ENCODE results near the gene ADAMTS14. TPM values are rescaled to one million over a fixed set of nuclear protein-coding genes. Genes with fewer than 3 reads are reported as not detected.

ADAMTS14 gene
- total and polyA plus RNA-seq, 4 experiments from 2014 or later = not detected

DNA sequence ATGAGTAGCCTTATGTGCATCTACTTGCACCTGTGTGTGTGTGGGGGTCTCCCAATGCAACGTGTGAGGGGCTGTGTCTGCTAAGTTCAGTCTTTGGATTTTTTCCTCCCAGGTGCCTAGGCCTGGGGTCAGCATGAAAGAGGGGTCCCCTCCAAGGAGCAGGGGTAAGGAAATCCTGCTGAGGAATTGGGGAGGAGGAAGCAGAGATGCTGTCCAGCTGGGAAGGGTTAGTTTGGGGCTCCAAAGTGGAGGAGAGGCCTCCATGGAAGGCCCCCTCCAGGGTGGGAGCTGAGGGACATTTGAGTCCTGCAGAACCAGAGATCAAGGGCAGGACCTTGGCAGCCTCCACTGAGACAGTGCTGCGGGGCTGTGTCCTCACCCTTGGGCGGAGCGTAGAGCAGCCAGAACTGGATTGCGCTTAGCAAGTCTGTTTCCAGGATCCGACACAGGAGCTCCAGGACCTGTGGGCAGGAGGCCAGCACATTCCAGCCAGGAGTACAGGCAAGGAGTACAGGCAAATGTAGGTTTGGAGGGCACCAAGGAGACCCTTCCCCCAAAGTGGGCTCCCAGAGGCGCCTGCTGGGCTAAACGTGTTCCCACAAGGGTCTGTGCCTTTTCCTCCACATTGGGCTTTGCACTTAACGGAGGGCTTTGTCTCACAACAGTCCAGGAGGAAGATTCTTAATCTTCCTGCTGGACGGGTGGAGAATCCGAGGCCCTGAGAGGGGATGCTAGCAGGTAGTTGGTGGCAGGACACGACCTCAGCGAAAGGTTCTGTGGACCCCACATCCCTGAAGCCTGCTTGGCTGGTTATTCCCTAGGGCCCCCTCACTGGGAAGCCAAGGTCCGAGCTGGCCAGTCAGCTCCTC is 102.7 kb downstream of the ADAMTS14 start:
- Histone ChIP-seq H3K9me3 (ENCODE audit: control insufficient read depth in 1 of 2, low read length in 2 of 2) (no peaks in the 10 kb centered on the region), H3K27me3 (ENCODE audit: insufficient read depth, low read length) (no peaks in the 10 kb centered on the region), H3K27ac (ENCODE audit: low read depth, low read length) (no peak overlapping the region), H3K4me3 (ENCODE audit: low read length in 2 of 2) (no peak overlapping the region), H3K36me3 (ENCODE audit: insufficient read depth, low read length) (no peaks in the 10 kb centered on the region), H3K4me1 (ENCODE audit: insufficient read depth, low read length) (no peaks in the 10 kb centered on the region)
- H3K9me3 Mint-ChIP-seq = peaks cover 0 to 1% (median 0%) of the 10 kb centered on the region in 8 donors
- no peak for DNase-seq
- CTCF ChIA-PET (ENCODE audit: partially characterized antibody) = no interaction called here
- no peaks in the 10 kb centered on the region for H3K36me3 Mint-ChIP-seq
- intact Hi-C loops (cut with micrococcal nuclease) = no loop called here
- no peaks in the 10 kb centered on the region for H3K4me1 Mint-ChIP-seq
- H3K4me3 Mint-ChIP-seq = no peak overlapping the region
- POLR2A ChIA-PET (ENCODE audit: partially characterized antibody) = no interaction called here
- no peaks in the 10 kb centered on the region for H3K27me3 Mint-ChIP-seq
- H3K27ac Mint-ChIP-seq = no peak overlapping the region

DNA sequence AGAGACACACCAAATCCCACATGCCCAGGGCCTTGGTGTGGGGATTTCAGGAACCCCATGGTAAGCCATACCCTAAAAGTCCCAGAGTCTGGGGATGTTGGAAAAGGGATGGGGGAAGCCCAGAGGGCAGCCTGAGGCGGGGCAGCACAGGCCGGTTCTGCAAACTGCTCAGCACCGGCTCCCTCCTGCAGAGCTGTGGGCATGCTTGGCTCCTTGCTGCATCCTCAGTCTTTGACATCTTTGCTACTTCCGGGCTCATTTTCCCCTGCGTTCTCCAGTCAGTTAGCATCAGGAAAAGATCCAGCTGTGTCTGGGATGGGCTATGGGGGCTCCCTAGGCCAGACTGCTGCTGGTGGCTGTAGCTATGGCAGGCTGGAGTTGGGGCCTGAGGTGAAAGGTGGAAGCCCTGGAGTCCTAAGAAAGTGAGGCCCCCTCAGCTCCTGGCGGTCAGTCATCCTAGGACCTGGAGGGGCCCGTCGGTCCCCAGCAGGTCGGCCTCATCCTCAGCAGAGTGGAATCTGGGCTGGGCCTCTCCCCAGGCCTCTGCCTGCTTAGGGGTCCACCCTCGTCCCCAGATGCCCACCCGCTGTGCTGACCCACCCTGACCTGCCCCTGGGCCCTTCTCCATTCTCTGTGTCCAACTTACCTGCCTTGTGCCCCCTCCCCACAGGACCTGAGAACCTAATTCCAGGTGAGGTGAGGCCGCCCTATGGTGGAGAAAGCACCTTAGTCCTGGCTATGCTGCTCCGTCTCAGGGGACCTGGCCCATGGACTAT is 103.6 kb downstream of the ADAMTS14 start:
- POLR2A ChIA-PET (ENCODE audit: partially characterized antibody) = no interaction called here
- H3K27me3 ChIP-seq (ENCODE audit: insufficient read depth, low read length) = no peaks in the 10 kb centered on the region
- Mint-ChIP-seq H3K27ac (no peak overlapping the region), H3K9me3 (peaks cover 0 to 1% (median 0%) of the 10 kb centered on the region in 8 donors), H3K27me3 (no peaks in the 10 kb centered on the region), H3K36me3 (no peaks in the 10 kb centered on the region), H3K4me3 (no peak overlapping the region), H3K4me1 (no peaks in the 10 kb centered on the region)
- H3K36me3 ChIP-seq (ENCODE audit: insufficient read depth, low read length) = no peaks in the 10 kb centered on the region
- no peak overlapping the region for H3K4me3 ChIP-seq (ENCODE audit: low read length in 2 of 2)
- intact Hi-C loops (cut with micrococcal nuclease) = no loop called here
- DNase-seq = no peak
- CTCF ChIA-PET (ENCODE audit: partially characterized antibody) = no interaction called here
- no peak overlapping the region for H3K27ac ChIP-seq (ENCODE audit: low read depth, low read length)
- H3K9me3 ChIP-seq (ENCODE audit: control insufficient read depth in 1 of 2, low read length in 2 of 2) = no peaks in the 10 kb centered on the region
- no peaks in the 10 kb centered on the region for H3K4me1 ChIP-seq (ENCODE audit: insufficient read depth, low read length)

DNA sequence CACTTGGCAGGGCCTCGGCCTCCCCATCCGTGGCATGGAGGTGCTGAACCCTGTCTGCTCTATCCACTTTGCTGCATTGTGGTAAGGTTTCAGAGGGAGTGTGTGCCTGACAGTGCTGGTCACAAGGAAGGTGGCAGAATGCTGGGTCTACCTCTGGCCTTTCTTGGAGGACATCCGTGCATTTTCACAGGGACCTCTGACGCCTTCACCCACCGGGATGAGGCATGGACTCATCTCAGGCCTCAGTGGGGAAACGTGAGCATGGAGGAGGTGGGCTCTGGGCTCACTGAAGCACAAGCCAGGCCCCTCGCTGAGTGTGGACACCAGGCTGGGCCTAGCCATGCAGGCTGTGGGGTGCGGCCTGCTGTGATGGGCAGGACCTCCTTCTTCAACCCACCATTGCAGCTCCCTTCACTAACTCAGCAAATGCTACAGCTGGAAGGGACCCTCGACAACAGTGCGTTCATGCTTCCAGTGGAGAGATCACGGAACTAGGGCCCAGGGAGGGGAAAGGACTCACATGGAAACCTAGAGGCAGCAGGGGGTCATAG is 104.2 kb downstream of the ADAMTS14 start:
- intact Hi-C loops (cut with micrococcal nuclease) = no loop called here
- POLR2A ChIA-PET (ENCODE audit: partially characterized antibody) = no interaction called here
- H3K4me1 ChIP-seq (ENCODE audit: insufficient read depth, low read length) = no peaks in the 10 kb centered on the region

DNA sequence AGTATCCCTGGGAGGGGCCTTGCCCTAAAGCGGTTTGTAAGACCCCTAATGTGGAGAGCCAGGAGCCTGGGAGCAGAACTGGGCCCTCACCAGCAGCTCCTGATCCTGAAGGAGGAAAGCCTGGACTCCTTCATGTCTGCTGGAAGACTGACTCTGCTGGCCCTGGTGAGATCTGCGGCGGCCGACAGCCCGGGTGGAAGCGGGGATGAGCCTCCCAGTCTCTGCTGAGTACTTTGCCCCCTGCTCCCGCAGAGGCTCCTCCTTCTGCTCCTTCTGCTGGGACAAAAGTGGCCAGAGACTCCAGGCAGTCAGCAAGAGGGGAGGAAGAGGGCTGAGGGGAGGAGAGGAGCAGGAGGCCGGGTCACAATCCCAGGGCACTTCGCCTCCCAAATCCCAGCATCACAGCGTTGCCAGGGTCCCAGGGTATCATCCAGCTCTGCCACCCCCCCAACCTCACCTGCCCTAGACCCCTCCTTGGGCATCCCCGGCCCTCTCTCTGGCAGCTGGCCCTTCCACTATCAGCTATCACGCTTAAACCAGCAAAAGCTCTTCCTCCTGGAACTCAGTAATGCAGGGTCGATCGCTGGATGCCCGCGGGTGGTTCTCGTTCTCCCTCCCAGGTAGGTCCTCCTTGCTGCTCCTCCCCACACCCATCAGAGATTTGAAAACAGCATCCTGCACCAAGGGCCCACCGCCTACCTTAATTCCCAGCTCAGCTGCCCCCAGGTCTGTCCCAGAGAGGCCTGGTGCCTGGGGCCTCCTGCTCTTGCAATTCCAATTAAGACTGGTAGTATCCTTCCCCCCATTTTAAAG is 105.0 kb downstream of the ADAMTS14 start:
- H3K27ac Mint-ChIP-seq = no peak overlapping the region
- no peaks in the 10 kb centered on the region for H3K4me1 ChIP-seq (ENCODE audit: insufficient read depth, low read length)
- no peak overlapping the region for H3K27ac ChIP-seq (ENCODE audit: low read depth, low read length)
- H3K36me3 Mint-ChIP-seq = no peaks in the 10 kb centered on the region
- H3K27me3 ChIP-seq (ENCODE audit: insufficient read depth, low read length) = no peaks in the 10 kb centered on the region
- H3K9me3 Mint-ChIP-seq = peaks cover 0 to 1% (median 0%) of the 10 kb centered on the region in 8 donors
- ChIA-PET CTCF (ENCODE audit: partially characterized antibody) (no interaction called here), POLR2A (ENCODE audit: partially characterized antibody) (no interaction called here)
- intact Hi-C loops (cut with micrococcal nuclease) = no loop called here
- no peak for DNase-seq
- H3K4me3 ChIP-seq (ENCODE audit: low read length in 2 of 2) = no peak overlapping the region
- peaks cover 0 to 1% of the 10 kb centered on the region in 2 donors for H3K27me3 Mint-ChIP-seq
- H3K4me1 Mint-ChIP-seq = no peaks in the 10 kb centered on the region
- H3K36me3 ChIP-seq (ENCODE audit: insufficient read depth, low read length) = no peaks in the 10 kb centered on the region
- no peaks in the 10 kb centered on the region for H3K9me3 ChIP-seq (ENCODE audit: control insufficient read depth in 1 of 2, low read length in 2 of 2)
- H3K4me3 Mint-ChIP-seq = no peak overlapping the region

More for the DNA sequence above, 104.2 kb downstream of the ADAMTS14 start:
- H3K9me3 Mint-ChIP-seq = peaks cover 0 to 1% (median 0%) of the 10 kb centered on the region in 8 donors
- Histone ChIP-seq H3K4me3 (ENCODE audit: low read length in 2 of 2) (no peak overlapping the region), H3K9me3 (ENCODE audit: control insufficient read depth in 1 of 2, low read length in 2 of 2) (no peaks in the 10 kb centered on the region), H3K36me3 (ENCODE audit: insufficient read depth, low read length) (no peaks in the 10 kb centered on the region), H3K27me3 (ENCODE audit: insufficient read depth, low read length) (no peaks in the 10 kb centered on the region), H3K27ac (ENCODE audit: low read depth, low read length) (no peak overlapping the region)
- CTCF ChIA-PET (ENCODE audit: partially characterized antibody) = no interaction called here
- no peak for DNase-seq
- H3K4me1 Mint-ChIP-seq = no peaks in the 10 kb centered on the region
- H3K36me3 Mint-ChIP-seq = no peaks in the 10 kb centered on the region
- H3K27ac Mint-ChIP-seq = no peak overlapping the region
- H3K4me3 Mint-ChIP-seq = no peak overlapping the region
- H3K27me3 Mint-ChIP-seq = peaks cover 0 to 1% of the 10 kb centered on the region in 2 donors

DNA sequence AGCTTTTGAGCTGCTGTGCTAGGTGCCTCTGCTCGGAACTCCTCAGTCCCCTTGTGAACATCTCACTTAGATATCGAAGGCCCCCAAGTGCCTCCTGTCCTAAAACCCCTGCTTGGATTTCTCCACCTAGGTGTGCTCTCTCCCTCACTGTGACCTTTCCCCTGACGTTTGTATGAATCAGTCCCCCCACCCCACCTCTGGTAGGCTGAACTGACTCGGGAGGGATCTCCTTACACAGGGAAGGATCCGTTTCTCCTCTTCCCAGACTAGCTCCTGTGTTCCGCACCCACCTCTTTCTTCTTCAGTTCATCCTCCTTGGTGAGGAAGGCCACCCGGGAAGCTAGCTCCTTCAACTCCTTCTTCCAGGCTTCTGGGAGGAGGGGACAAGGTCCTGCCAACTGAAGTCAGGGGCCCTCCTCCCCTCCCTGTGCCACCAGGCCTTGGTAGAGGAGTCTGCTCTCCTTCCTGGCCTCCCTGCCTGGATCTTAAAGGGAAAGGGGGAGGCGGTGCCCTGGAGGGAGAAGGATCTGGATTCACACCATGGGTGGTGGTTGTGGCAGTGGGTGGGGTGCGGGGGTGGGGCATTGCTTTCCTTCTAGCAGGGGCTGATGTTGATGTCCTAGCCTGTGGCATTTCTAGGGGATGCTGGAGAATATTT is 106.1 kb downstream of the ADAMTS14 start:
- Histone ChIP-seq H3K9me3 (ENCODE audit: control insufficient read depth in 1 of 2, low read length in 2 of 2) (no peaks in the 10 kb centered on the region), H3K27ac (ENCODE audit: low read depth, low read length) (no peak overlapping the region), H3K36me3 (ENCODE audit: insufficient read depth, low read length) (no peaks in the 10 kb centered on the region), H3K4me3 (ENCODE audit: low read length in 2 of 2) (no peak overlapping the region), H3K4me1 (ENCODE audit: insufficient read depth, low read length) (no peaks in the 10 kb centered on the region), H3K27me3 (ENCODE audit: insufficient read depth, low read length) (no peaks in the 10 kb centered on the region)
- no peak overlapping the region for H3K27ac Mint-ChIP-seq
- ChIA-PET POLR2A (ENCODE audit: partially characterized antibody) (no interaction called here), CTCF (ENCODE audit: partially characterized antibody) (no interaction called here)
- no peaks in the 10 kb centered on the region for H3K36me3 Mint-ChIP-seq
- peaks cover 0 to 4% of the 10 kb centered on the region in 2 donors for H3K27me3 Mint-ChIP-seq
- intact Hi-C loops (cut with micrococcal nuclease) = no loop called here
- no peak for DNase-seq
- no peak overlapping the region for H3K4me3 Mint-ChIP-seq
- H3K4me1 Mint-ChIP-seq = no peaks in the 10 kb centered on the region
- H3K9me3 Mint-ChIP-seq = peaks cover 0 to 1% (median 0%) of the 10 kb centered on the region in 8 donors

DNA sequence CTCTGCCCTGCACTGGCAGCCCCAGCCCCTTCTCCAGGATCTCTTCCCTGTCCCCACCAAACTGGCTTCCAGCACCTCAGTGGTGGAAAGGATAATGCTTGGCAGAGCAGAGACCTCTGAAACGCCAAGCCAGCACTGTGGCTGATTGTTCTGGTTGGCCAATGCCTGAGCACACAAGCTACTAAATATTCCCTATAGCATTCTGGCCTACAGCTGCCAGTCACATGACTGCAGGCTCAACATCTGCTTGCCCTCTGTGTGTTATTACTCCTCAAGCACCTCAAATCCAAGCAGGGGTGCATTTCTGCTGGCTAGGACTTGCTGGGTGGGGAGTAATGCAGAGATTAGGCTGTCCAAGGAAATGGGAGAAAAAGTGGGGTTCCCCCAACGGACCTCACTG is 106.8 kb downstream of the ADAMTS14 start:
- no peak for DNase-seq
- Histone ChIP-seq H3K27ac (ENCODE audit: low read depth, low read length) (no peak overlapping the region), H3K4me1 (ENCODE audit: insufficient read depth, low read length) (no peaks in the 10 kb centered on the region), H3K27me3 (ENCODE audit: insufficient read depth, low read length) (no peaks in the 10 kb centered on the region), H3K36me3 (ENCODE audit: insufficient read depth, low read length) (no peaks in the 10 kb centered on the region), H3K4me3 (ENCODE audit: low read length in 2 of 2) (no peak overlapping the region), H3K9me3 (ENCODE audit: control insufficient read depth in 1 of 2, low read length in 2 of 2) (no peaks in the 10 kb centered on the region)
- intact Hi-C loops (cut with micrococcal nuclease) = no loop called here
- no peaks in the 10 kb centered on the region for H3K4me1 Mint-ChIP-seq
- no peak overlapping the region for H3K27ac Mint-ChIP-seq
- POLR2A ChIA-PET (ENCODE audit: partially characterized antibody) = no interaction called here
- CTCF ChIA-PET (ENCODE audit: partially characterized antibody) = no interaction called here
- H3K36me3 Mint-ChIP-seq = no peaks in the 10 kb centered on the region
- no peak overlapping the region for H3K4me3 Mint-ChIP-seq
- H3K9me3 Mint-ChIP-seq = peaks cover 0 to 1% (median 0%) of the 10 kb centered on the region in 8 donors
- H3K27me3 Mint-ChIP-seq = peaks cover 0 to 4% of the 10 kb centered on the region in 2 donors

Measured in CD4-positive, alpha-beta memory T cell (primary cell).